BE2C (cell line): ENCODE measurements around the gene HOXA6.

Source experiments
- DNase-seq: peaks from one replicate; pipeline ENCODE4 v3.0.0-alpha.2; 2020
- H3K27me3 ChIP-seq: fragments of 250-450 bp; sonication (Bioruptor Pico); 2 replicates; pipeline ENCODE4 v1.5.1; 2020; ENCODE audit warnings: mild to moderate bottlenecking
- H3K36me3 ChIP-seq: fragments of 250-450 bp; sonication (Bioruptor Pico); 2 replicates; pipeline ENCODE4 v1.5.1; 2020; ENCODE audit warnings: mild to moderate bottlenecking
- H3K4me1 ChIP-seq: fragments of 250-450 bp; sonication (Bioruptor Pico); 2 replicates; pipeline ENCODE4 v1.5.1; 2020
- H3K4me3 ChIP-seq: 2 replicates; pipeline ENCODE4 v1.5.1; 2011; ENCODE audit warnings: low read depth, low read length
- H3K9me3 ChIP-seq: fragments of 250-450 bp; sonication (Bioruptor Pico); 2 replicates; pipeline ENCODE4 v1.5.1; 2020
- TF ChIP-seq, protein P1 (sequence below): IDR thresholded peaks from 2 replicates; pipeline ENCODE4 v1.5.1; 2012; ENCODE audit warnings: mild to moderate bottlenecking, low read depth, low read length

The HOXA6 gene

GRCh38 chr7:27134392-27134791, 13.2 kb downstream of the HOXA6 start:
- DNase-seq, result no peak
- Histone ChIP-seq H3K36me3 (no peaks in the 10 kb centered on the region), H3K4me1 (no peaks in the 10 kb centered on the region), H3K27me3 (peaks cover 98% of the 10 kb centered on the region), H3K9me3 (no peaks in the 10 kb centered on the region), H3K4me3 (no peak overlapping the region)
- TF ChIP-seq, protein P1, sequence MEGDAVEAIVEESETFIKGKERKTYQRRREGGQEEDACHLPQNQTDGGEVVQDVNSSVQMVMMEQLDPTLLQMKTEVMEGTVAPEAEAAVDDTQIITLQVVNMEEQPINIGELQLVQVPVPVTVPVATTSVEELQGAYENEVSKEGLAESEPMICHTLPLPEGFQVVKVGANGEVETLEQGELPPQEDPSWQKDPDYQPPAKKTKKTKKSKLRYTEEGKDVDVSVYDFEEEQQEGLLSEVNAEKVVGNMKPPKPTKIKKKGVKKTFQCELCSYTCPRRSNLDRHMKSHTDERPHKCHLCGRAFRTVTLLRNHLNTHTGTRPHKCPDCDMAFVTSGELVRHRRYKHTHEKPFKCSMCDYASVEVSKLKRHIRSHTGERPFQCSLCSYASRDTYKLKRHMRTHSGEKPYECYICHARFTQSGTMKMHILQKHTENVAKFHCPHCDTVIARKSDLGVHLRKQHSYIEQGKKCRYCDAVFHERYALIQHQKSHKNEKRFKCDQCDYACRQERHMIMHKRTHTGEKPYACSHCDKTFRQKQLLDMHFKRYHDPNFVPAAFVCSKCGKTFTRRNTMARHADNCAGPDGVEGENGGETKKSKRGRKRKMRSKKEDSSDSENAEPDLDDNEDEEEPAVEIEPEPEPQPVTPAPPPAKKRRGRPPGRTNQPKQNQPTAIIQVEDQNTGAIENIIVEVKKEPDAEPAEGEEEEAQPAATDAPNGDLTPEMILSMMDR, result no peak

GRCh38 chr7:27133409-27134231, 14.0 kb downstream of the HOXA6 start:
- no peaks in the 10 kb centered on the region for H3K36me3 ChIP-seq
- no peak overlapping the region for H3K4me3 ChIP-seq
- no peak for DNase-seq
- no peaks in the 10 kb centered on the region for H3K9me3 ChIP-seq
- TF ChIP-seq, protein P1, result no peak
- peaks cover 98% of the 10 kb centered on the region for H3K27me3 ChIP-seq
- H3K4me1 ChIP-seq, result no peaks in the 10 kb centered on the region

GRCh38 chr7:27132978-27133377, 14.6 kb downstream of the HOXA6 start:
- Histone ChIP-seq H3K4me1 (no peaks in the 10 kb centered on the region), H3K36me3 (no peaks in the 10 kb centered on the region), H3K9me3 (no peaks in the 10 kb centered on the region), H3K4me3 (no peak overlapping the region), H3K27me3 (peaks cover 98% of the 10 kb centered on the region)
- no peak for DNase-seq
- TF ChIP-seq, protein P1, result no peak

DNA sequence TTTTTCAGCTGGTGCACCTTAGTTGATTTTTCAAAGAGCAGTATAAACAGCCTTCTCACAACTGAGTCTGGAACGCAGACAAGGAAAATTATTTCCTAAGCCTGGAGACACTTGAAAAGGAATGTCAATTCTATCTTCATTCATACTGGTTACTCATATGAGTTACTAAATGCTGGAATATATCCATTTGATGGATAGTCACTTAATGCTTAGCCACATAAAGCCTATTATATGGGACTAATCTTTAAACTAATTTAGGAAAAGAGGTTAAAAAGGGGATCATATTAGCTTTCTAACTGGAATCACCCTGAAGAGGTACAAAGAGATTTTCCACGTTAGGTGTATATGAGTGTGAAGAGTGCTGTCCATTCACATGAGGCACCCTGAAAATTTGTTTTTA, 15.4 kb downstream of the HOXA6 start:
- Histone ChIP-seq H3K4me1 (no peaks in the 10 kb centered on the region), H3K9me3 (no peaks in the 10 kb centered on the region), H3K27me3 (peaks cover 98% of the 10 kb centered on the region), H3K36me3 (no peaks in the 10 kb centered on the region), H3K4me3 (no peak overlapping the region)
- no peak for DNase-seq
- TF ChIP-seq, protein P1, result no peak

DNA sequence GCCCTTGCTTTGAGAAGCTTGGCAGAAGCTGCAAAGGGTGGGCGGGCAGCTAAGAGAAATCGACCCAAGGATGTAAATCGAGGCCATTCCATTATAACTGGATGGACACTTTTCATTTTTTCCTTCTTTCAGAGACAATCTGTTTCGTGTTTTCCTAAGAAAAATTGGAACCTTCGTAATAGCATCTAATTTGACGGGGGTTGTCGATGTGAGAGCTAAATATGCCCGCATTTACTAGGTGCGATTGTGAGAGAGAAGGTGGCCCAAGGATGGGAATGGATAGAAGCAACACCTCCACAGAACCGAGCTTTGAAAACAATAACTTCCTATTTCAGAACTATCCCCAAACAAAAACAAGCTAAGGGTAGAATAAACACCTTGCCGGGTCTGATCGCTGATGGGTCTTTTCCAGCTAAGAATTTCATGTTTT, 16.2 kb downstream of the HOXA6 start:
- TF ChIP-seq, protein P1, result no peak
- Histone ChIP-seq H3K4me1 (no peaks in the 10 kb centered on the region), H3K27me3 (peaks cover 98% of the 10 kb centered on the region), H3K4me3 (no peak overlapping the region), H3K9me3 (no peaks in the 10 kb centered on the region), H3K36me3 (no peaks in the 10 kb centered on the region)
- no peak for DNase-seq

- H3K4me1 ChIP-seq, result no peaks in the 10 kb centered on the region
- no peaks in the 10 kb centered on the region for H3K36me3 ChIP-seq
- H3K4me3 ChIP-seq, result no peak within 1 kb of the TSS
- no peaks in the 10 kb centered on the region for H3K9me3 ChIP-seq
- DNase-seq, result no peak
- TF ChIP-seq, protein P1, result no peak
- peaks cover 98% of the 10 kb centered on the region for H3K27me3 ChIP-seq
Measured at GRCh38 chr7:27130540-27131389, 16.8 kb downstream of the HOXA6 start, which contains the start of gene HOXA4. HOXA4 (minus strand) TSS chr7:27130757; CDS start chr7:27130733, 24 bp downstream.
